GM15510 (cell line): Measurements from ENCODE around the gene UNC45A.
A peak's percentile ranks its signal among the peaks of the same experiment; 100 is the strongest.

ENCODE experiments used
- POLR2A ChIP-seq: IDR thresholded peaks from 3 replicates; pipeline ENCODE4 v1.6.1; 2011; ENCODE audit warnings: borderline replicate concordance; ENCODE audit not compliant: insufficient read length; ENCODE audit errors: extremely low read depth

The UNC45A gene

GRCh38 chr15:90901175-90902039 is 33.7 kb upstream of the UNC45A start:
- no peak for TF ChIP-seq POLR2A

GRCh38 chr15:90902040-90902839 is 32.8 kb upstream of the UNC45A start:
- peak; percentile 64 for TF ChIP-seq POLR2A

- peak; percentile 75 for TF ChIP-seq POLR2A
Observed at GRCh38 chr15:90902840-90903732, 32.0 kb upstream of the UNC45A start, which contains the start of gene MAN2A2. Gene MAN2A2, plus strand, starts transcription at chr15:90903302. Its CDS starts 906 bp downstream, at chr15:90904208.

- TF ChIP-seq POLR2A = no peak
Observed at GRCh38 chr15:90903733-90904536, 31.1 kb upstream of the UNC45A start.

- no peak for TF ChIP-seq POLR2A
Observed at GRCh38 chr15:90904746-90905145, 30.3 kb upstream of the UNC45A start.

- no peak for TF ChIP-seq POLR2A
Observed at GRCh38 chr15:90905306-90906180, 29.5 kb upstream of the UNC45A start.

GRCh38 chr15:90906181-90906849 is 28.8 kb upstream of the UNC45A start:
- no peak for TF ChIP-seq POLR2A

GRCh38 chr15:90907051-90907660 is 27.9 kb upstream of the UNC45A start:
- TF ChIP-seq POLR2A = no peak

- no peak for TF ChIP-seq POLR2A
Observed at GRCh38 chr15:90907838-90908507, 27.1 kb upstream of the UNC45A start.

- no peak for TF ChIP-seq POLR2A
Observed at GRCh38 chr15:90909976-90910375, 25.1 kb upstream of the UNC45A start.

GRCh38 chr15:90910441-90911301 is 24.4 kb upstream of the UNC45A start:
- no peak for TF ChIP-seq POLR2A

GRCh38 chr15:90911302-90911623 is 23.8 kb upstream of the UNC45A start:
- TF ChIP-seq POLR2A = no peak
